NT2/D1 (cell line): ENCODE measurements around the gene HEG1.

Experiments used
- SUZ12 ChIP-seq: IDR thresholded peaks from 2 replicates; pipeline ENCODE4 v1.6.1; 2011; ENCODE audit not compliant: insufficient read length, insufficient read depth; ENCODE audit errors: extremely low read depth
- YY1 ChIP-seq: IDR thresholded peaks from 2 replicates; pipeline ENCODE4 v1.6.1; 2011; ENCODE audit not compliant: insufficient read length, insufficient read depth
- ZNF274 ChIP-seq: IDR thresholded peaks from 2 replicates; pipeline ENCODE4 v1.6.1; 2011; ENCODE audit warnings: mild to moderate bottlenecking, low read depth, low read length

GRCh38 chr3:124960698-124961097 is 95.1 kb downstream of the HEG1 start:
- TF ChIP-seq SUZ12 (no peak), YY1 (no peak), ZNF274 (no peak)
